HG03097 (cell line): ENCODE measurements around the gene UNC5B.

Source experiments
- ATAC-seq: cut with Tn5 transposase; IDR thresholded peaks from one replicate; pipeline ENCODE4 v1.9.1; 2021; ENCODE audit not compliant: unreplicated experiment, low FRiP score

Gene UNC5B

DNA sequence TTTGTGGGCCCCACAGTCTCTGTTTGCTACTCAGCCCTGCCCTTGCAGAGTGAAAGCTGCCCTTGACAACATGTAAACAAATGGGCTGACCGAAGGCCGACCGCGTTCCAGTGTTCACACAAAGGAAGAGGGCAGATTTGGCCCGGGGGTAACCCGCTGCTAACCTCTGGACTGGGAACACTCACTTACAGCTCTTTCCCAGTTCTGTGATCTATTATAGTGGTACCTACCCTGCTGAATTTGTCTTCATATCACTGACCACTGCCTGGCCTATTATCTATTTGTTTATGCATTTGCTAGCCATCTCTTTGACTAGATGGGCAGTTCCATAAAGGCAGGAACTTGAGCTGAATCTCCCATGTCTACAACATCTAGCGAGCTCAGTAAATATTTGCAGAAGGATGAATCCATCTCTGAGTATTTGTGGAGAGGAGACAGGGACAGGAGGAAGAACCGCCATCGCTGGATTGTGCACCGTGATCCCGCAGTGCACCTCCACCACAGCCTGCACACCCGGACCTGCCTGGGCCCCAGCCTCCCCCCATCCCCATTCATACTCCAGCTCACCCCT lies 121.9 kb downstream of the UNC5B start:
- no peak for ATAC-seq

DNA sequence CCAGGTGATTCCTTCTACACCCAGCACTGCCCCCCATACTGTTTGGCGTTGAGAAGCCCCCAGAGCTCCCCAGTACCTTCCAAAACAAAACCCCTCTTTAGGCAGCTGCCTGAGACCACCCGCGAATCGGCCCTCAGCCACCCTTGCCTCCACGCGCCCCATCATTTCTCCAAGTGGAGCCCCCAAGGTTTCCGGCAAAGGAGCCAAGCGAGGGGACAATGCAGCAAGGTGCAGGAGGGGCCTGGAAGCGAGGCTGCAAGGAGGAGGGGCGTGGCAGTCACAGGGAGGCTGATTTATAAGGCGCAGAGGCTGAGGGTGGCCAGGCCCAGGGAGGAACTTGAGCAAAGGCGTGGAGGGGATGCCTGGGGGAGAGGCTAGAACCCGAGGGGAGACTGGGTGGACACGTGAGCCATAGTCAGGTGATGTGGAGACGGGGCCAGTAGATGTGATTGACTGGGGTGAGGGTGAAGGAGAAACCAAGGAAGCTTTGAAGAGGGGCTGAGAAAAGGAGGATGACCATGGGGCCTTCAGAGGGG lies 122.9 kb downstream of the UNC5B start:
- ATAC-seq: no peak

DNA sequence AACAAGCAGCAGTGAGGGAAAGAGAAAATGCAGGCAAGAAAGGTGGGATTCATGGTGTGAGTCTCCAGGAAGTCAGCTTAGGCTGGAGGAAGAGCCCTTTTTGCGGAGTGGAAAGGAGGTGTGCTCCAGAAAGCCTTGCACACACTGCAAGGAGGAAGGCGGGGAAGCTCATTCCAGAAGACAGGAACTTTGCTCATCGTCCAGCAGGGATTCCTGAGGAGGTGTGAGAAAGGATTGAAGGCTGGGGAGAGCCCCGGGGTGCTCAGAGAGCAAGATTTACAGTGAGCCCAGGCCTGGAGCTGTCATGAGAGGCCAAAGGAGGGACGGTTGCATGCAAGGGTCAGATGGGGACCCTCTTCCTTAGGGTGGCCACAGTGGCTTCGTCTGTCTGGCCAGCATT lies 124.3 kb downstream of the UNC5B start:
- ATAC-seq: no peak

DNA sequence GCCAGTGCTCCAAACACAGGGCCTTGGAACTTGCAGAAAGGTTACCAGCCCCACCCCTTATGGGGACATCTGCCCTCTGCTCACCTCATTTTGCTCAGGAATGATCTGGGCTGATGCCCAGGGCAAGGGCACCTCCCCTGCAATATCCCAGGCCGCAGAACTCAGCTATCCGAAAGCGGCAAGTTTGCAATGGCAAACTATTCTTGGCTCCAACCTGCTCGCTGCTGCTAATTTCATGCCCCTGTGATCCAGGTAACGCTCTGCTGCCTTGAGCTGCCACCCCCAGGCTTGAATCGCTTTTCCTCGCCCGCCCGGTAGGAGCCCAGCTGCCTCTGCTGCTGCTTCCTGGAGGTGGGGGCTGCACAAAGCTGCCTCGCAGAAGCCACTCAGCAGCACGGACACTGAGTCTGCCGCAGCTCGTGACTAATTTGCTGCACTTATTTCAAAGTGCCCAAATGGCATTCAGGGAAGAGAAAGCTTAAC lies 124.9 kb downstream of the UNC5B start:
- ATAC-seq: no peak

- ATAC-seq: no peak
Measured at GRCh38 chr10:71338728-71339495, 126.5 kb downstream of the UNC5B start.

DNA sequence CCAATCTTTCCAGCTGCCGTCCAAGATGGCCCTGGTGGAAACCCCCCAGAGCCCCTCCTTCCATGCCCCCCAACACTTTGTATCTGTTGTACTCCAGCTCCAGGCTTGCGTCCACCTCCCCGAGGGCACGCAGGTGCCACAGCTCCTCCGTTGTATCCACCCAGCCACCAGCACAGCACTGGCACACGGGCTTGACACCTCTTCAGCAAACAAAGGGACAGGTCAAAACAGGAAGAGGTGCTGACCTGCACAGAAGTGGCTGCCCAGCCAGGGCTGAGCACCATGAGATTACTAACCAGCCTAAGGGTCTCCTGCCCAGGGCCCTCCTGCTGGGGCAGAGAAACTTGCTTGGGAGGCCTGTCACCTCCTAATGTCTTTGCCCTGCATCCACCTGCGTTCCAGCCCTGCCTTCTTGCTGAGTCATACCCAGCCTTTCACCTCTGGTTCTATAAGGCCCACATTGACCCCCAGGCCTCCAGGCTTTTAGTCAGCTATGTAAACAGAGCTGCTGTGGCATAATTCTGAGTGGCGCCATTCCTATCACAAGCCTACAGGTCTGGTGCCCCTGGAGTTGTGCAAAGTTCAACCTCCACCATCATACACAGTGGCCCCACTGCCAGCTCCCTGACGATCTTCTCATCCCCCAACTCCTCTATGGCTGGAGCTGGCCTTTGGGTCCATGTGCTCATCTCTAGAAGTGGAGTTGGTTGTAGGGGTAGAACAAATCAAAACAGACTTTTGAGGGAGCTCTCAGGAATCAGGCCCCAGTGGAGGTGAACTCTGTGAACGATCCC lies 127.6 kb downstream of the UNC5B start:
- ATAC-seq: no peak

DNA sequence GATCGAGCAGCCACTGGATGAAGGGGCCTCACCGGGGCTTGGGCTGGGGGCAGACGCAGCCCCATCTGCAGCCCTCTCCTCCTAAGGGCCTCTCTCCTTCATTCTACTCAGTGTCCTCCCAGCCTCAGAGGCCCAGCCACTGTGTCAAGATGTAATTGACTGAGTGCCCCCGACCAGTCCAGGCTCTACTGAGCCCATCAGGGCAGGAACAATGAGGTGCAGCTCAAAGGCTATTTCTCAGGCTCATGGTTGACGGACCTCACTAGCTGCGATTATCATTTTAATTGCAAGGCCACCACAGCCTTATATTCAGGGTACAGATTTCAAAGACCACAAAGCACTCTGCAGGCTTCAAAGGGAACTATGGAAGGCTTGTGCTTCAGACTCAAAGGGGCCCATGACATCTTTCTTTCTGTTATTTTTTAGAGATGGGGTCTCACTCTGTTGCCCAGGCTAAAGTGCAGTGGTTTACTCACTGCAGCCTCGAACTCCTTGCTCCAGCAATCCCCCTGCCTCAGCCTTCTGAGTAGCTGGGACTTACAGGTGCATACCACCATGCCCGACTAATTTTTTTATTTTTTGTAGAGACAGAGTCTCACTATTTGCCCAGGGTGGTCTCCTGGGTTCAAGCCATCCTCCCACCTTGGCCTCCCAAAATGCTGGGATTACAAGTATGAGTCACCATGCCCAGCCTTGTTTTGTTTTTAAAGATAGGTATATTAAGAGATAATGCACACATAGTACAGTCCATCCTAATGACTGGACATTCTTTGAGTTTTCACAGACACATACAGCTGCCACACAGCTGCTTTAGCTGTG lies 130.4 kb downstream of the UNC5B start:
- no peak for ATAC-seq

- ATAC-seq: no peak
Measured at GRCh38 chr10:71343392-71343773, 131.0 kb downstream of the UNC5B start.

GRCh38 chr10:71344154-71344925 lies 132.0 kb downstream of the UNC5B start:
- no peak for ATAC-seq

DNA sequence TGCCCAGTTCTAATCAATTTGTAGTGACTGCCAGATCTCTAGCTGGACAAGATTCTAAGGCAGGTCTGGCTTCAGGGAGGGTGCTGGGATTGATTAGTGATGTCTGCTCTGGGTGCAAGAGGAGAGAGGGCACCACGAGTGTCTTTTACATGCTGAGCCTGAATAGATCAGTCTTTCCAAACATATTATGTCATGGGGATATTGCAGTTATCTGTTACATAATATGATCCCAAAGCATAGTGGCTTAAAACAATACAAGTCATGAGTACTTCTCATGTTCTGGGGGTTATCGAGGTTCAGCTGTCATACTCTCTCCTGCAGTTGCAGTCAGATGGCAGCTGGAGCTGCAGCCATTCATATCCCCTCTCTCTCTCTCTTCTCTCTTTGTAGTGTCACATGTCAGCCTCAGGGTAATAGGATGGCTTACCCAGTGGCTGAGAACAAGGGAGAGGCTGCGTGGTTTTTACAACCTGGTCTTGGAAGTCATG lies 132.7 kb downstream of the UNC5B start:
- no peak for ATAC-seq

DNA sequence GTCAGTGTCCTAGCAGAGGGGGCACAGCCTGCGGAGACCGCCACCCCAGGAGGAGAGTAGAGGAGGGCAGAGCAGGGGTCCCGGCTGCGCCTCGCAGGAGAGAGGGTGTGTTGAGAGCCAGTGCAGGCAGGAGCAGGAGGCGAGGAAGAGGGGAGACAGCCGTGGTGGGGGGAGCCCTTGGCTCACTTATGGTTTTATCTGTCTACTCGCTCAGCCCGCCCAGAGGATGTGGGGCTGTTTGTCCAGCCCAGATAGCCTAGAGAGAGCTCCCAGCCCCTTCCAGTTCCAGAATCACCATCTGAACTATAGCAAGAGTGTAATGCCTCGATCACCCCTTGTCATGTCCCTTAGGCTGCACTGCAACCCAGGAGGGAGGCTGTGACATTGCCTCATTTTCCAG lies 133.3 kb downstream of the UNC5B start:
- no peak for ATAC-seq

DNA sequence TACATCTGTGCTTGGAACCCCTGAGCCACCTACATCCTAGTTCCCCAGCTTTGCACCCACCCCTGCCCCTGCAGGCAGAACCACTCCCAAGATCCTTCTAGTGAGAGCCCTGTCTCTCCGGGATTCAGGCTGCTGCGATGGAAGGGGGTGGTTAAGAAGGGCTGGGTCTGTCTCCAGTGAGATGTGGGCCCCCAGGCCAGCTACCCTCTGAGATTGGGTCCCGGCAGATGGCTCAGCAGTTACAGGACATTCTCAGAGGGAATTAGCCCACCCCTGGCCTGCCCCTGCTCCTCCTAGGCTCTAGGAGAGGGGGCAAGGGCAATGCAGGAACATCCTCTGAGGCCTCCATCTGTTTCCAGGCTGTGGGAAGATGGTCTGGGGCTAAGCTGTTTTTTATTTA lies 134.4 kb downstream of the UNC5B start:
- no peak for ATAC-seq

DNA sequence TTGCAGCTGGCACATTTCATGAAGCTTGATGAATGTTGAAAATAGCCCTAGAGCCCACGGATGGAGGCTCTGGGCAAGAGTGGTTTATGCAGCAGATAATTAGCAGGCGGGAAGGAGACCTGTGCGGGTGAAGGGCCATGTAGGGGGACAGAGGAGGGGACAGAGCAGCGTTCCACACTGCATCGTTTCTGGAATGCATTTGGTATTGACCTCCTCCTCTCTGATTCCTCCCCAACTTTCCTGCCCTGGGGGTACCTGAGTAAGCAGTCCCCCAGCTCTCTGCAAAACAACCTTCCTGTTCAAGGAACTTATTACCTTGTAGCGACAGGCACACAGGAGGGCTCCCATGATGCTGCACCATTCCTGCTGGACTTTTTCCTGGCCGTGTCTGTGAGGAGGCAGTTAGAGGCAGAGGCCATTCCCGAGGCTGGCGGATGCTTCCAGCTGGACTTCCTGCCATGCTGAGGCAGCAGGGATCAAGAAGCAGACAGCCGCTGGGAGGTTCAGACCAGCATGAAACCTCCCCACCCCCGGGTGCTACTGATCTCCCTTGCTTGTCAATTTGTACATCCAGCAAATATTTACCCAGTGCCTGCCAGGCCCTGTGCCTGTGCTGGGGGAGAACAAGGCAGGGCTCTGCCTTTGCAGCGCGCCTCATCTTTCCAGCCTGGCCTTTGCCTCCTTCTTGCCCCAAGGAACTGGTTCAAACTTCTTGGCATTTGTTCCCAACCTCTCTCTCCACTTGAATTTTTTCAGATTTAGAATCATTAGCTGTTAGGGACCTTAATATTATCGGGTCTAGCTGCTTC lies 135.4 kb downstream of the UNC5B start:
- ATAC-seq: no peak

GRCh38 chr10:71348850-71349249 lies 136.5 kb downstream of the UNC5B start:
- no peak for ATAC-seq

- no peak for ATAC-seq
Measured at GRCh38 chr10:71349406-71349805, 137.0 kb downstream of the UNC5B start.

DNA sequence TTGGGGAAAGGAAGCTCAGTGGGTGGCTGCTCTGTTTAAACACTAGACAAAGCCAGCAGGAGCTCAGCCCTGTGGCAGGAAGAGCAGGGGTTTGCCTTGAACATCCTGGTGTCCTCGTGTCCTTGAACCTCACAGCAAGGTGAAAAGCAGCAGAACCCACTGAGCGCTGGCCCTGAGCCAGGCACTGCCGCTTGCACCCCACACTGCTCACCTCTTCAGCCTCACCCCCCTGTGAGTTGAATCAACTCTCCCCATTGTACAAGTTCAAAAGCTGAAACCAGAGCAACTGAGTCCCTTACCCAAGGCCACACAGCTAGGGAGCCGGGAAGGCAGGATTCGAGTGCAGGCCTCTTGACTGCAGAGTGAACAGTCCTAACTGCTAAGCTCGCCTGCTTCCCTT lies 138.7 kb downstream of the UNC5B start:
- no peak for ATAC-seq

DNA sequence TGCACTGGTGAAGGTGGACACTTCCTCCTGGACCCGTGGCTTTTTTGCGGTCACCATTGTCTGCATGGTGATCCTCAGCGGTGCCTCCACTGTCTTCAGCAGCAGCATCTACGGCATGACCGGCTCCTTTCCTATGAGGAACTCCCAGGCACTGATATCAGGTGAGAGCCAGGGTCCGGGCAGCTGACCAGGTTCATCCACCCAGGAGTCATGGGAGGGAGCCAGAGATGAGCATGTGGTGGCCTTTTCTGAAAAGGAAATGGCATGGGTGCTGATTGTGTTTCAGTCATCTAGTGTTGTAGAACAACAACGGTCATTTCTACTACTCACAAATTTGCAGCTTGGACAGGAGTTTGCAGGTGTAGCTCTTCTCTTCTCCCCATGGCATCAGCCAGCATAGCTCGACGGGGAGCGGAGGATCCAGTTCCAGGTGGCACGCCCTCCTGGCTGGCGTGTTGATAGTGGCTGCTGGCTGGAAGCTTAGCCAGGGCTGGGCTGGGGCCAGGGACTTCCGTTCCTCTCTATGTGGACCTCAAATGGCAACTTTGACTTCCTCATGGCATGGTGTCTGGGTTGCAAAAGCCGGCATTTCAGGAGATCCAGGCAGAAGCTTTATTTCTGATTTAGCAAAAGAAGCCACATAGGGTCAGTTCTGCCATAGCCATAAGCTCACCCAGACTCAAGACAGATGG lies 139.4 kb downstream of the UNC5B start:
- no peak for ATAC-seq
